Calu3 (cell line): ENCODE measurements around the gene ST14. TPM values are rescaled to one million over a fixed set of nuclear protein-coding genes. Genes with fewer than 3 reads are reported as not detected.
"Not testable (repeated sequence)": the region's sequence is repeated elsewhere in the genome, so short reads cannot be mapped to it uniquely, and the experiment has no call there.

Experiments
- BruUV-seq: library from RNA; stranded (reverse); fragments of 400-500 nt; replicated peaks from 2 replicates; lab custom pipeline; 2021; lab: Mats Ljungman, UMichigan
- CTCF ChIA-PET: fragments of 300-600 bp; sonication (Branson Sonifier 250); formaldehyde crosslinking; loops from one replicate; lab custom pipeline; 2022; ENCODE audit warnings: antibody characterized with exemption; lab: Charles Lee
- DNase-seq: peaks from one replicate; pipeline ENCODE4 v3.0.0; 2022
- H3K27ac Mint-ChIP-seq: one replicate; pipeline ENCODE4 v1.8.0; 2022; ENCODE audit warnings: mixed read lengths; ENCODE audit not compliant: unreplicated experiment
- H3K27me3 Mint-ChIP-seq: one replicate; pipeline ENCODE4 v1.8.0; 2022; ENCODE audit warnings: mixed read lengths; ENCODE audit not compliant: unreplicated experiment
- H3K36me3 Mint-ChIP-seq: one replicate; pipeline ENCODE4 v1.8.0; 2022; ENCODE audit warnings: mild to moderate bottlenecking, moderate library complexity, mixed read lengths; ENCODE audit not compliant: insufficient read depth, unreplicated experiment
- H3K4me1 Mint-ChIP-seq: one replicate; pipeline ENCODE4 v1.8.0; 2022; ENCODE audit warnings: mild to moderate bottlenecking, low read depth, mixed read lengths; ENCODE audit not compliant: unreplicated experiment
- H3K4me3 Mint-ChIP-seq: one replicate; pipeline ENCODE4 v1.8.0; 2022; ENCODE audit warnings: mild to moderate bottlenecking, low read depth, moderate library complexity, mixed read lengths; ENCODE audit not compliant: unreplicated experiment
- H3K9me3 Mint-ChIP-seq: one replicate; pipeline ENCODE4 v1.8.0; 2022; ENCODE audit warnings: low read depth, mixed read lengths; ENCODE audit not compliant: unreplicated experiment
- intact Hi-C: fragments of 100-400 bp; cut with micrococcal nuclease; formaldehyde crosslinking; loops from one replicate; pipeline ENCODE4 v1.10.0; 2022; ENCODE audit not compliant: unreplicated experiment
- total RNA-seq: library from RNA; stranded (reverse); gene quantifications from 2 replicates; pipeline ENCODE4 v1.2.3, GENCODE V29; 2022
- TF ChIP-seq, protein P1 (sequence below): fragments of 200-600 bp; IDR thresholded peaks from one replicate; pipeline ENCODE4 v1.8.0; 2022; ENCODE audit warnings: antibody characterized with exemption; ENCODE audit not compliant: unreplicated experiment

Gene ST14
- total RNA-seq, 1 experiment from 2014 or later: 153 TPM

DNA sequence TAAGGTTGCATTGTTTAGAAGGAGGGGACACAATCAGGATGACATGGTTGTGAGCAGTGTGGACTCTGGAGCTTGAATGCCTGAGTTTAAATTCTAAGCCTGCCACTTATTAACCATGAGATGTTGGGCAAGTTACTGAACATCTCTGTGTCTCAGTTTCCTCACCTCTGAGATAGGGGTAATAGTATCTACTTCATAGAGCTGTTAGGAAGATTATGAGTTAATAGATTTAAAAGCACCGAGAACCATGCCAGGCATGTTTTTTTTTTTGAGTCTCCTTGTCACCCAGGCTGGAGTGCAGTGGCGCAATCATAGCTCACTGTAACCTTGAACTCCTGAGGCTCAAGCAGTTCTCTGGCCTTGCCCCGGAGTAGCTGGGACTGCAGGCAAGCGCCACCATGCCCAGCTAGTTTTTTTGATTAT lies 33.3 kb downstream of the ST14 start:
- Mint-ChIP-seq H3K4me3 (no peak overlapping the region), H3K36me3 (peaks cover 31% of the 10 kb centered on the region), H3K4me1 (no peaks in the 10 kb centered on the region), H3K27ac (no peak overlapping the region), H3K9me3 (no peaks in the 10 kb centered on the region), H3K27me3 (no peaks in the 10 kb centered on the region)
- CTCF ChIA-PET: interaction anchor here (0.9 kb wide), 1 partner anchor 20 kb away, joined by 3 read pairs; no protein-coding TSS in a partner anchor
- no TSS peak for BruUV-seq
- intact Hi-C loops: no loop called here
- DNase-seq: no peak
- TF ChIP-seq, protein P1, sequence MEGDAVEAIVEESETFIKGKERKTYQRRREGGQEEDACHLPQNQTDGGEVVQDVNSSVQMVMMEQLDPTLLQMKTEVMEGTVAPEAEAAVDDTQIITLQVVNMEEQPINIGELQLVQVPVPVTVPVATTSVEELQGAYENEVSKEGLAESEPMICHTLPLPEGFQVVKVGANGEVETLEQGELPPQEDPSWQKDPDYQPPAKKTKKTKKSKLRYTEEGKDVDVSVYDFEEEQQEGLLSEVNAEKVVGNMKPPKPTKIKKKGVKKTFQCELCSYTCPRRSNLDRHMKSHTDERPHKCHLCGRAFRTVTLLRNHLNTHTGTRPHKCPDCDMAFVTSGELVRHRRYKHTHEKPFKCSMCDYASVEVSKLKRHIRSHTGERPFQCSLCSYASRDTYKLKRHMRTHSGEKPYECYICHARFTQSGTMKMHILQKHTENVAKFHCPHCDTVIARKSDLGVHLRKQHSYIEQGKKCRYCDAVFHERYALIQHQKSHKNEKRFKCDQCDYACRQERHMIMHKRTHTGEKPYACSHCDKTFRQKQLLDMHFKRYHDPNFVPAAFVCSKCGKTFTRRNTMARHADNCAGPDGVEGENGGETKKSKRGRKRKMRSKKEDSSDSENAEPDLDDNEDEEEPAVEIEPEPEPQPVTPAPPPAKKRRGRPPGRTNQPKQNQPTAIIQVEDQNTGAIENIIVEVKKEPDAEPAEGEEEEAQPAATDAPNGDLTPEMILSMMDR: no peak

- CTCF ChIA-PET, BruUV-seq, H3K27ac Mint-ChIP-seq, intact Hi-C loops, DNase-seq, H3K4me3 Mint-ChIP-seq, H3K27me3 Mint-ChIP-seq, H3K4me1 Mint-ChIP-seq, H3K9me3 Mint-ChIP-seq: not testable (repeated sequence)
- H3K36me3 Mint-ChIP-seq: peaks cover 31% of the 10 kb centered on the region
Observed at GRCh38 chr11:130193551-130193950, 34.0 kb downstream of the ST14 start.

DNA sequence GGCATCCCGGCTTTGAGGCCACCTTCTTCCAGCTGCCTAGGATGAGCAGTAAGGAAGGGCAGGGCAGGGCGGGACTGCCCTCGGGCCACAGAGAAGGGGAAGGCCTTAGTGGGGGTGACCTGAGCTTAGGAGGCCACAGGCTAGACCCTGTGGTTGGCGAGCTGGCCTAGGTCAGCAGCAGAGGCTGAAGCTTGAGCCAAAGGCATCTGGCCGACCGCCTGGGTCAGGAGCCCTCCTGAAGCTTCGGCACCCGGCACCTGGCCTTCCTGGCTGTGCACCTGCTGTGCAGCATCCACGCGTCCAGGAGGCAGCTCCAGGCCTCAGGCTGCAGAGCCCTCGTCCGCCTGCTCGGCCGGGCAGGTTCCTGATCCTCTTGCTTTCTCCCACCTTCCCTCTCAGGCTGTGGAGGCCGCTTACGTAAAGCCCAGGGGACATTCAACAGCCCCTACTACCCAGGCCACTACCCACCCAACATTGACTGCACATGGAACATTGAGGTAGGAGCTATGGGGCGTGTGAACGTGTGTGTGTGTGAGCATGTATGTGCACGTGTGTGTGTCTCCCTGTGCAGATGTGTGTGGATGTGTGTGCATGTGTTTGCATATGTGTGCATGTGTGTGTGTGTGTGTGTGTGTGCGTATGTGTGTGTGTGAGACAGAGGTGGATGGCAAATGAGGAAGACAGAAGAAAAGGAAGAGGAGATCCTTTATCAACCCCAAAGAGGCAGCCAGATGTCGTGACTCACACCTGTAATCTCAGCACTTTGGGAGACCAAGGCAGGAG lies 34.9 kb downstream of the ST14 start:
- H3K9me3 Mint-ChIP-seq: no peaks in the 10 kb centered on the region
- no peak overlapping the region for H3K27ac Mint-ChIP-seq
- H3K4me1 Mint-ChIP-seq: no peaks in the 10 kb centered on the region
- H3K27me3 Mint-ChIP-seq: no peaks in the 10 kb centered on the region
- no TSS peak for BruUV-seq
- intact Hi-C loops: no loop called here
- CTCF ChIA-PET: no interaction called here
- TF ChIP-seq, protein P1: no peak
- H3K36me3 Mint-ChIP-seq: peaks cover 23% of the 10 kb centered on the region
- H3K4me3 Mint-ChIP-seq: no peak overlapping the region
- DNase-seq: no peak

GRCh38 chr11:130197386-130198035 lies 37.9 kb downstream of the ST14 start:
- no TSS peak for BruUV-seq
- Mint-ChIP-seq H3K27me3 (no peaks in the 10 kb centered on the region), H3K9me3 (peaks cover 3% of the 10 kb centered on the region), H3K27ac (no peak overlapping the region), H3K36me3 (peaks cover 23% of the 10 kb centered on the region), H3K4me1 (no peaks in the 10 kb centered on the region), H3K4me3 (no peak overlapping the region)
- no peak for DNase-seq
- CTCF ChIA-PET: no interaction called here
- intact Hi-C loops: no loop called here
- TF ChIP-seq, protein P1: no peak
